GM23338 (cell line): Measurements from ENCODE around the gene RPA3. TPM values are rescaled to one million over a fixed set of nuclear protein-coding genes. Genes with fewer than 3 reads are reported as not detected.

Experiments used
- ATAC-seq: fragments of 200-7000 bp; cut with Tn5 transposase; 3 replicates; pipeline ENCODE4 v1.9.1; 2020
- DNase-seq: peaks from one replicate; pipeline ENCODE4 v3.0.0-alpha.2; 2015; ENCODE audit warnings: low spot score
- H2AFZ ChIP-seq: fragments of 200-600 bp; sonication (generic); 2 replicates; pipeline ENCODE4 v1.8.0; 2016; ENCODE audit warnings: antibody characterized with exemption, mild to moderate bottlenecking, moderate library complexity
- H3F3A ChIP-seq: fragments of 200-600 bp; sonication (generic); replicated peaks from 2 replicates; pipeline ENCODE4 v1.8.0; 2017; ENCODE audit warnings: antibody characterized with exemption, mixed run types, low read depth
- H3K27ac ChIP-seq: fragments of 200-600 bp; sonication (generic); 2 replicates; pipeline ENCODE4 v1.6.1; 2016; ENCODE audit warnings: low read depth
- H3K27me3 ChIP-seq: fragments of 200-600 bp; sonication (generic); 2 replicates; pipeline ENCODE4 v1.8.0; 2016; ENCODE audit warnings: mild to moderate bottlenecking, mixed run types, moderate library complexity; ENCODE audit not compliant: insufficient read depth
- H3K36me3 ChIP-seq: fragments of 200-600 bp; sonication (generic); 2 replicates; pipeline ENCODE4 v1.8.0; 2016; ENCODE audit warnings: mild to moderate bottlenecking; ENCODE audit not compliant: insufficient read depth
- H3K4me1 ChIP-seq: fragments of 200-600 bp; sonication (generic); 2 replicates; pipeline ENCODE4 v1.8.0; 2016; ENCODE audit warnings: mild to moderate bottlenecking, moderate library complexity; ENCODE audit not compliant: insufficient read depth
- H3K4me2 ChIP-seq: fragments of 200-600 bp; sonication (generic); 2 replicates; pipeline ENCODE4 v1.7.1; 2017; ENCODE audit warnings: mixed run types
- H3K4me3 ChIP-seq: fragments of 200-600 bp; sonication (generic); 2 replicates; pipeline ENCODE4 v1.6.1; 2016; ENCODE audit warnings: mixed run types
- H3K79me2 ChIP-seq: fragments of 200-600 bp; sonication (generic); replicated peaks from 2 replicates; pipeline ENCODE4 v1.8.0; 2017; ENCODE audit warnings: mild to moderate bottlenecking; ENCODE audit not compliant: insufficient read depth
- H3K9me2 ChIP-seq: fragments of 200-600 bp; sonication (generic); 2 replicates; pipeline ENCODE4 v1.8.0; 2017; ENCODE audit not compliant: insufficient read depth
- H4K20me1 ChIP-seq: fragments of 200-600 bp; sonication (generic); replicated peaks from 2 replicates; pipeline ENCODE4 v1.8.0; 2017; ENCODE audit warnings: mild to moderate bottlenecking; ENCODE audit not compliant: insufficient read depth
- H3K27ac Mint-ChIP-seq: 2 replicates; pipeline ENCODE4 v1.8.0; 2020; ENCODE audit warnings: inconsistent platforms, mild to moderate bottlenecking, moderate library complexity, mixed read lengths
- H3K27me3 Mint-ChIP-seq: 3 replicates; pipeline ENCODE4 v1.8.0; 2022; ENCODE audit warnings: low read depth, mild to moderate bottlenecking, moderate library complexity, mixed read lengths, inconsistent platforms; ENCODE audit not compliant: insufficient read depth, poor library complexity
- H3K36me3 Mint-ChIP-seq: 3 replicates; pipeline ENCODE4 v1.8.0; 2021; ENCODE audit warnings: low read depth, mild to moderate bottlenecking, inconsistent platforms, moderate library complexity, mixed read lengths
- H3K4me1 Mint-ChIP-seq: 3 replicates; pipeline ENCODE4 v1.8.0; 2020; ENCODE audit warnings: mild to moderate bottlenecking, inconsistent platforms, mixed read lengths
- H3K4me3 Mint-ChIP-seq: 3 replicates; pipeline ENCODE4 v1.8.0; 2021; ENCODE audit warnings: moderate library complexity, mild to moderate bottlenecking, inconsistent platforms, mixed read lengths
- H3K9me3 Mint-ChIP-seq: 3 replicates; pipeline ENCODE4 v1.8.0; 2020; ENCODE audit warnings: moderate library complexity, mild to moderate bottlenecking, inconsistent platforms, mixed read lengths
- CREB1 ChIP-seq: fragments of 250-450 bp; sonication (Bioruptor Pico); IDR thresholded peaks from 2 replicates; pipeline ENCODE4 v1.5.0; 2020; ENCODE audit warnings: low read depth, mild to moderate bottlenecking, moderate library complexity
- EZH2phosphoT487 ChIP-seq: fragments of 200-600 bp; sonication (generic); IDR thresholded peaks from one replicate; pipeline ENCODE4 v1.8.1; 2018; ENCODE audit warnings: antibody characterized with exemption; ENCODE audit not compliant: unreplicated experiment
- JUNB ChIP-seq: IDR thresholded peaks from one replicate; pipeline ENCODE4 v1.6.1; 2016; ENCODE audit warnings: antibody characterized with exemption; ENCODE audit not compliant: unreplicated experiment
- NANOG ChIP-seq: IDR thresholded peaks from 2 replicates; pipeline ENCODE4 v1.6.1; 2016; ENCODE audit warnings: antibody characterized with exemption, borderline replicate concordance
- POLR2AphosphoS5 ChIP-seq: IDR thresholded peaks from 2 replicates; pipeline ENCODE4 v1.6.1; 2016; ENCODE audit warnings: antibody characterized with exemption, low read depth
- STAT1 ChIP-seq: IDR thresholded peaks from one replicate; pipeline ENCODE4 v1.6.1; 2016; ENCODE audit warnings: antibody characterized with exemption; ENCODE audit not compliant: unreplicated experiment
- ZNF331 ChIP-seq: fragments of 250-450 bp; sonication (Bioruptor Pico); IDR thresholded peaks from 2 replicates; pipeline ENCODE4 v1.5.0; 2020; ENCODE audit warnings: low read depth, mild to moderate bottlenecking, moderate library complexity
- polyA plus RNA-seq: library from polyadenylated mRNA; unstranded; fragments of >200 nt; fragmentation: Nextera tagmentation; extraction: Ambion mirVana; gene quantifications from 2 replicates; pipeline ENCODE4 v1.2.1, GENCODE V29; 2016
- total RNA-seq: library from RNA; depleted of rRNA; stranded (reverse); fragments of >200 nt; shearing (Covaris generic); gene quantifications from 2 replicates; pipeline ENCODE4 v1.2.3, GENCODE V29; 2014
- TF ChIP-seq, protein P1 (sequence below), 2 experiments: fragments of 200-600 bp in 1 of 2; sonication (generic) in 1 of 2; conservative IDR thresholded peaks; 2 replicates each; pipeline versions ENCODE4 v1.5.1 to v1.6.1; 2016 to 2017; ENCODE audit warnings: antibody characterized with exemption in 2 of 2, low read depth in 2 of 2, mild to moderate bottlenecking in 2 of 2, moderate library complexity in 1 of 2
- TF ChIP-seq, protein P2 (sequence below): IDR thresholded peaks from 2 replicates; pipeline ENCODE4 v1.6.1; 2016; ENCODE audit warnings: antibody characterized with exemption
- TF ChIP-seq, protein P3 (sequence below): IDR thresholded peaks from one replicate; pipeline ENCODE4 v1.6.1; 2018; ENCODE audit warnings: antibody characterized with exemption; ENCODE audit not compliant: unreplicated experiment

The RPA3 gene
- total and polyA plus RNA-seq, 2 experiments from 2014 or later: 74.9 to 287 TPM

DNA sequence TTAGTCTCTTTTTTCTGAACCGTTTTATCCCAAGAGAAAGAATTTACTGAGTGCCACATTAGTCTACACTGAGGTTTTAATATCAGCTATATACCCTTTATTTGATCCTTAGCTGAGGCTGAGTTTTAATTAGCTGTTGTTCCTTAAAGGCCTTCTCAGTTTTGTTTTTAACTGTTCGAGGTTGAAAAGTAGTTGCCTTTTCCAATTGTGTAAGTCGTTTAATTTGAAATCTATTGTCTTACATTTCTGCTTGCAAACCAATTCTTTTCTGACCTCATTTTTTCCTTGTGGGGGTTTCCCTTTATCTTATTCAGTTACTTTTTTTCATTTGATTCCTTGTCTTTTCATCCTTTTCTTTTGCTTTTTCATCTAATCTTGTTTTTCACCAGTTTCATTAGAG lies 47.0 kb downstream of the RPA3 start:
- no peak overlapping the region for H3K4me3 ChIP-seq
- Mint-ChIP-seq H3K4me1 (peaks cover 10% of the 10 kb centered on the region; the same call in 2 of the 3 replicates), H3K4me3 (no peak overlapping the region), H3K9me3 (no peaks in the 10 kb centered on the region), H3K27ac (no peak overlapping the region), H3K36me3 (peaks cover 4% of the 10 kb centered on the region; the same call in 2 of the 3 replicates), H3K27me3 (no peaks in the 10 kb centered on the region)
- no peak overlapping the region for H2AFZ ChIP-seq
- ATAC-seq (no peak), DNase-seq (no peak)
- peaks cover 9% of the 10 kb centered on the region; the same call in 1 of the 2 replicates for H3K4me1 ChIP-seq
- H3K4me2 ChIP-seq: no peak overlapping the region
- peaks cover 8% of the 10 kb centered on the region; the same call in 1 of the 2 replicates for H3K79me2 ChIP-seq
- no peaks in the 10 kb centered on the region for H3K27me3 ChIP-seq
- H3F3A ChIP-seq: no peaks in the 10 kb centered on the region
- H3K36me3 ChIP-seq: no peaks in the 10 kb centered on the region
- no peak overlapping the region for H3K27ac ChIP-seq
- TF ChIP-seq, protein P1, sequence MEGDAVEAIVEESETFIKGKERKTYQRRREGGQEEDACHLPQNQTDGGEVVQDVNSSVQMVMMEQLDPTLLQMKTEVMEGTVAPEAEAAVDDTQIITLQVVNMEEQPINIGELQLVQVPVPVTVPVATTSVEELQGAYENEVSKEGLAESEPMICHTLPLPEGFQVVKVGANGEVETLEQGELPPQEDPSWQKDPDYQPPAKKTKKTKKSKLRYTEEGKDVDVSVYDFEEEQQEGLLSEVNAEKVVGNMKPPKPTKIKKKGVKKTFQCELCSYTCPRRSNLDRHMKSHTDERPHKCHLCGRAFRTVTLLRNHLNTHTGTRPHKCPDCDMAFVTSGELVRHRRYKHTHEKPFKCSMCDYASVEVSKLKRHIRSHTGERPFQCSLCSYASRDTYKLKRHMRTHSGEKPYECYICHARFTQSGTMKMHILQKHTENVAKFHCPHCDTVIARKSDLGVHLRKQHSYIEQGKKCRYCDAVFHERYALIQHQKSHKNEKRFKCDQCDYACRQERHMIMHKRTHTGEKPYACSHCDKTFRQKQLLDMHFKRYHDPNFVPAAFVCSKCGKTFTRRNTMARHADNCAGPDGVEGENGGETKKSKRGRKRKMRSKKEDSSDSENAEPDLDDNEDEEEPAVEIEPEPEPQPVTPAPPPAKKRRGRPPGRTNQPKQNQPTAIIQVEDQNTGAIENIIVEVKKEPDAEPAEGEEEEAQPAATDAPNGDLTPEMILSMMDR (conservative IDR thresholded peaks at IDR 0.05; ENCODE audit: low read depth in 2 of 2): no peak
- no peak for TF ChIP-seq NANOG
- no peaks in the 10 kb centered on the region; the same call in 1 of the 2 replicates for H3K9me2 ChIP-seq
- H4K20me1 ChIP-seq: no peaks in the 10 kb centered on the region

DNA sequence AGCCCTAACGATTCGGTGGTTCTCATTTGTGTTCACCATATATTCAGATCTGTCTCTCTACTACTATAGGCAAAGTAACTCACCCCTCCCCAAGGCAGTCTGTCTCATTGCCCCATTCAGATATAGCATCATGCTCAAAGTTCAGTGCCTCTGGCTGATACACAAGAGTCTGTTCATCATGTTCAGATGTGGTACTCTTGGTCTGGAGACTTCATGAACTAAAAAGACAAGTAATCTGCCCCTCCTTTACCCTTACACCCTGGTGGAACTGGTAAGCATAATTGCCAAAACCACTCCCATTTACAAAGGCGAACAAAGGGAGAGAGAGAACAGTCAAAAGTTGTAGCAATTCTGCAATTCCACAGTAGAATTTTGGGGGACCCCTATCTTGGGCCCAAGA lies 47.9 kb downstream of the RPA3 start:
- Histone ChIP-seq H3F3A (no peaks in the 10 kb centered on the region), H3K27ac (no peak overlapping the region), H3K9me2 (no peaks in the 10 kb centered on the region; the same call in 1 of the 2 replicates), H2AFZ (no peak overlapping the region), H3K36me3 (no peaks in the 10 kb centered on the region), H3K4me1 (peaks cover 9% of the 10 kb centered on the region; the same call in 1 of the 2 replicates), H3K79me2 (peaks cover 8% of the 10 kb centered on the region; the same call in 1 of the 2 replicates), H3K4me3 (no peak overlapping the region), H3K27me3 (no peaks in the 10 kb centered on the region), H3K4me2 (no peak overlapping the region), H4K20me1 (no peaks in the 10 kb centered on the region)
- H3K9me3 Mint-ChIP-seq: no peaks in the 10 kb centered on the region
- no peaks in the 10 kb centered on the region for H3K36me3 Mint-ChIP-seq
- DNase-seq (no peak), ATAC-seq (no peak)
- no peak overlapping the region for H3K4me3 Mint-ChIP-seq
- H3K27me3 Mint-ChIP-seq: no peaks in the 10 kb centered on the region
- H3K4me1 Mint-ChIP-seq: peaks cover 10% of the 10 kb centered on the region; the same call in 2 of the 3 replicates
- no peak overlapping the region for H3K27ac Mint-ChIP-seq
- no peak for TF ChIP-seq CREB1 (CRISPR knock-in tag)
- TF ChIP-seq ZNF331 (CRISPR knock-in tag): no peak
- TF ChIP-seq NANOG: no peak
- TF ChIP-seq JUNB: no peak
- no peak for TF ChIP-seq POLR2AphosphoS5
- TF ChIP-seq, protein P2, sequence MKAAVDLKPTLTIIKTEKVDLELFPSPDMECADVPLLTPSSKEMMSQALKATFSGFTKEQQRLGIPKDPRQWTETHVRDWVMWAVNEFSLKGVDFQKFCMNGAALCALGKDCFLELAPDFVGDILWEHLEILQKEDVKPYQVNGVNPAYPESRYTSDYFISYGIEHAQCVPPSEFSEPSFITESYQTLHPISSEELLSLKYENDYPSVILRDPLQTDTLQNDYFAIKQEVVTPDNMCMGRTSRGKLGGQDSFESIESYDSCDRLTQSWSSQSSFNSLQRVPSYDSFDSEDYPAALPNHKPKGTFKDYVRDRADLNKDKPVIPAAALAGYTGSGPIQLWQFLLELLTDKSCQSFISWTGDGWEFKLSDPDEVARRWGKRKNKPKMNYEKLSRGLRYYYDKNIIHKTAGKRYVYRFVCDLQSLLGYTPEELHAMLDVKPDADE: no peak
- TF ChIP-seq, protein P3, sequence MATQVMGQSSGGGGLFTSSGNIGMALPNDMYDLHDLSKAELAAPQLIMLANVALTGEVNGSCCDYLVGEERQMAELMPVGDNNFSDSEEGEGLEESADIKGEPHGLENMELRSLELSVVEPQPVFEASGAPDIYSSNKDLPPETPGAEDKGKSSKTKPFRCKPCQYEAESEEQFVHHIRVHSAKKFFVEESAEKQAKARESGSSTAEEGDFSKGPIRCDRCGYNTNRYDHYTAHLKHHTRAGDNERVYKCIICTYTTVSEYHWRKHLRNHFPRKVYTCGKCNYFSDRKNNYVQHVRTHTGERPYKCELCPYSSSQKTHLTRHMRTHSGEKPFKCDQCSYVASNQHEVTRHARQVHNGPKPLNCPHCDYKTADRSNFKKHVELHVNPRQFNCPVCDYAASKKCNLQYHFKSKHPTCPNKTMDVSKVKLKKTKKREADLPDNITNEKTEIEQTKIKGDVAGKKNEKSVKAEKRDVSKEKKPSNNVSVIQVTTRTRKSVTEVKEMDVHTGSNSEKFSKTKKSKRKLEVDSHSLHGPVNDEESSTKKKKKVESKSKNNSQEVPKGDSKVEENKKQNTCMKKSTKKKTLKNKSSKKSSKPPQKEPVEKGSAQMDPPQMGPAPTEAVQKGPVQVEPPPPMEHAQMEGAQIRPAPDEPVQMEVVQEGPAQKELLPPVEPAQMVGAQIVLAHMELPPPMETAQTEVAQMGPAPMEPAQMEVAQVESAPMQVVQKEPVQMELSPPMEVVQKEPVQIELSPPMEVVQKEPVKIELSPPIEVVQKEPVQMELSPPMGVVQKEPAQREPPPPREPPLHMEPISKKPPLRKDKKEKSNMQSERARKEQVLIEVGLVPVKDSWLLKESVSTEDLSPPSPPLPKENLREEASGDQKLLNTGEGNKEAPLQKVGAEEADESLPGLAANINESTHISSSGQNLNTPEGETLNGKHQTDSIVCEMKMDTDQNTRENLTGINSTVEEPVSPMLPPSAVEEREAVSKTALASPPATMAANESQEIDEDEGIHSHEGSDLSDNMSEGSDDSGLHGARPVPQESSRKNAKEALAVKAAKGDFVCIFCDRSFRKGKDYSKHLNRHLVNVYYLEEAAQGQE: no peak
- TF ChIP-seq STAT1: no peak
- TF ChIP-seq EZH2phosphoT487: no peak
